Spleen (tissue), 7 donors: ENCODE measurements around the gene BRAF.

Experiments used
- CTCF ChIP-seq, 11 experiments: fragments of 200-600 bp in 7 of 11; fragments of 450-650 bp in 4 of 11; sonication (generic) in 4 of 11; IDR thresholded peaks in 8 of 11; conservative IDR thresholded peaks in 3 of 11; 1 replicate in 7 of 11; 2 replicates in 4 of 11; pipeline versions ENCODE4 v1.4.0 to v1.8.0; 2016 to 2021; ENCODE audit warnings: antibody characterized with exemption in 11 of 11, inconsistent platforms in 4 of 11, mild to moderate bottlenecking in 1 of 11
- POLR2A ChIP-seq, 3 donors: fragments of 450-650 bp; IDR thresholded peaks; one replicate each; pipeline ENCODE4 v1.5.1; 2017; ENCODE audit warnings: antibody characterized with exemption in 3 of 3, mild to moderate bottlenecking in 1 of 3
- donor health status: DM: no; HTN: no; CAD: no; lungs with moderate emphysema.
- donor health status: DM: no; HTN: no; CAD: no.
- donor health status: DM: no; HTN: no; CAD: no.

DNA sequence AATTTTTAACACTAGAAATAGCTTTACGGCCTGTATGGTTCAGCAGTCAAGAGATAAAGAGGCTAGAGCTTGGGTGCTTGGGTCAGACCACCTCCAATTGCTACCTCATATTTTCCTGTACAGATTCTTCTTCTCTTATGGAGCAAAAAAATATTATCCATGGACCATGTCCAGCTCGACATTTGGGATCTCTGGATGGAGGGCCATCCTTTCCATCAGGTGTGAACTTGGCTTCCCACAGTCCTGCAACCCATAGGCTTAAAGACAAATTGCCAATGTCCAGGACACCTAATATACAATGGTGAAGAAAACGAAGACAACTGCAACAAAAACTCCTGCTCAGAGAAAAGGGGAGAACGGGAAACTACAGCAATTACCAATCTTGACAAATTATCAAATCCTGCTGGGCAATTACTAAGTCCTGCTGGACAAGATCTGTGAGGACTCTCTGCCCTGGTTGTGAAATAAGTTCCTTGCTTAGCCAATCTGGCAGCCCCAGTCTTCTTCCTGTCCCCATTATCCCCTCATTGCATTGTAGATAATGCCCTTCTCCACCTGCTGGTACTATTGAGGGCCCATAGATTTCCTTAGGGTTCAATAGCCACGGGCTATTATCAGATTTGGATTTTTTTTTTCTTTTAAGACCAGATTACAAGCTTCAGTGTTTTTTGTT lies 42.0 kb upstream of the BRAF start:
- TF ChIP-seq CTCF (IDR thresholded peaks at IDR 0.05 in 8 of 11, conservative IDR thresholded peaks at IDR 0.05 in 3 of 11) (no peak), POLR2A (IDR thresholded peaks at IDR 0.05) (no peak)
